NOMO-1 (cell line): ENCODE results near the gene CDC26.
"Not testable (repeated sequence)": the region's sequence is repeated elsewhere in the genome, so short reads cannot be mapped to it uniquely, and the experiment has no call there.

Experiments used
- DNase-seq, 2 experiments: peaks; one replicate each; lab custom pipeline; 2025; ENCODE audit not compliant: unreplicated experiment in 2 of 2; lab: John Stamatoyannopoulos, UW

The CDC26 gene

DNA sequence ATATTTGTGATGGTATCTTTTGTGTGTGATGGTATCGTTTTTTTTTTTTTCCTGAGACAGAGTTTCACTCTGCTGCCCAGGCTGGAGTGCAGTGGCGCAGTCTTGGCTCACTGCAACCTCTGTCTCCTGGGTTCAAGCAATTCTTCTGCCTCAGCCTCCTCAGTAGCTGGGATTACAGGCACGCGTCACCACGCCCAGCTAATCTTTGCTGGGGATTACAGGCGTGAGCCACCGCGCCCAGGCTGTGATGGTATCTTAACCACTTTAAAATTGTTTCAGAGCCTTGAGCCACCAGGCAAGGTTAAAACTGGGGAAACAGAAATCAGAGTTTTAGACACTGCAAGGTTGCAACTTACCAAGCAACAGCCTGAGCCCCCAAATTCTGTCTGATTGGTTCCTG, 20.9 kb upstream of the CDC26 start:
- not testable (repeated sequence) for DNase-seq

DNA sequence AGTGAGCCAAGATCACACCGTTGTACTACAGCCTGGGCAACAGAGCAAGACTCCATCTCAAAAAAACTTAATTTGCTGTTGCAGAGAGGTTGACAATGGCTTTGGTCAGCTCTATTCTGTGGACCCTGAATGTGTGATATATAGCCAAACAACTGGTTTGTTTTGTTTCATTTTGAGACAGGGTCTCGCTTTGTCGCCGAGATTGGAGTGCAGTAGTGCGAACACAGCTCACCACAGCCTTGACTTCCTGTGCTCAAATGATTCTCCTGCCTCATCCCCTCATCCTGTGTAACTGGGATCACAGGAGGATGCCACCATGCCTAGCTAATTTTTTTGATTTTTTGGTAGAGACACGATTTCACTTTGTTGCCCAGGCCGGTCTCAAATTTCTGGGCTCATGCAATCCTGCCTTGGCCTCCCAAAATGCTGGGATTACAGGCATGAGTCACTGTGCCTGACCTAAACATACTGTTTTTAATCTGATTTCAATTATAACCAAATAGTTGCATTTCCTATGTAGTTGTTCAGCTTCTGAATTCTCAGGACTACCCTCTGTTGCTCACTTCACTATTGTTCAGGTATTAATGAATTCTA, 18.0 kb upstream of the CDC26 start:
- DNase-seq = no peak

DNA sequence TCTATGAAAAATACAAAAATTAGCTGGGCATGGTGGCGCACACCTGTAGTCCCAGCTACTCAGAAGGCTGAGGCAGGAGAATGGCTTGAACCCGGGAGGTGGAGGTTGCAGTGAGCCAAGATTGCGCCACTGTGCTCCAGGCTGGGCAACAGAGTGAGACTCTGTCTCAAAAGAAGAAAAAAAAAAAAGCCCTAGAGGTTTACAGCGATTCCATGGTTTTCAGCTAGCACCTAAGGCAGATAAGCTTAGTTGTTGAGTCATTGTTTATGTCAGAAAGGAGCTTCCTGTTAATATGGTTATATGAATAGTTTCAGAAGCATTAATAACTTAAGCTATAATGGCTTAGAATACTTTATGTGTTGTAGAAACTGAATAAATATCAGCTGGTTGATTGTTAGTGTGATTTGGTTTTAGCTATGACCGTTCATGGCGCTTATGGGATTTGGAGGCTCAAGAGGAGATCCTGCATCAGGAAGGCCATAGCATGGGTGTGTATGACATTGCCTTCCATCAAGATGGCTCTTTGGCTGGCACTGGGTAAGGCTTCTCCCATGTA, 14.8 kb upstream of the CDC26 start:
- DNase-seq = no peak

DNA sequence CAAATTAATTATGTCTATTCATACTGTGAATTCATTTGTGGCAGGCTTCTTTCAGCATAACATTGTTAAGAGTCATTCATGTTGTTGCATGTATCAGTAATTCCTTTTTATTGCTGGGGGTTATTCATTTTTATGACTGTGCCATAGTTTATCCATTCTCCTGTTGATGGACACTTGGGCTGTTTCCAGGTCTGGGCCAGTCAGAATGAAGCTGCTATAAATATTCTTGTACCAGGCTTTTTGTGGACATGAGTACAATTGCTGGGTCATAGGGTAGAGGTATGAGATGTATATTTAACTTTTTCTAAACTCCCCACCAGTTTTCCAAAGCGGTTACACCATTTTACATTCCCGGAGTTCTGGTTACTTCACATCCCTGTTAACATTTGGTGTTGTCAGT, 13.7 kb upstream of the CDC26 start:
- no peak for DNase-seq

DNA sequence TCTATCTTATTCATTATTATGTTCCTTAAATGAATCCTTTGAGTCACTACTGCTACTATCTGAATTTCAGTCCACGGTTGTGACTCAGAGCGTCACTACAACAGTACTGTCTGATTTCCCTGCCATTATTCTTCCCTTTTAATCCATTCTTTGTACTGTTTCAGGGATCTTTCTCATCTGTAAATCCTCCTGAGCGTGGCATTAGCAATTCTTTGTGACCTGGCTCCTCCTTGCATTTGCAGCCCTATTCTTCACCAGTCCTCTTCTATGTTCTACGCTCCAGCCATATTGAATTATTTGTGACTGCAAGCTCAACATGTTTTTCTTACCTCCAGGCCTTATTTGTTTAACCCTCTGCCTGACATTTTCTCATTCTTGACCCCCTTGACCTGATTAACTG, 6.0 kb upstream of the CDC26 start:
- no peak for DNase-seq

DNA sequence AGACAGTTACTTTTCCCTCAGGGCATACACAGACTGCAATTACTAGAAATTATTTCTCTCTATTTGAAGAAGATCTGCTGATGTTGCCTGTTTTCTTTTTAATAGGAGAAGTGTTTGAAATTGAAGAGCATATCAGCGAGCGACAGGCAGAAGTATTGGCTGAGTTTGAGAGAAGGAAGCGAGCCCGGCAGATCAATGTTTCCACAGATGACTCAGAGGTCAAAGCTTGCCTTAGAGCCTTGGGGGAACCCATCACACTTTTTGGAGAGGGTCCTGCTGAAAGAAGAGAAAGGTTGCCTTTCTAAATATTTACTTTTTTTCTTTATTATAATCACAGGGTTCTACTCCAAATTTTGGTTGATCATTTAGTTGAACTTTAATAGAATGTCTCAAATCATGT, 3.5 kb upstream of the CDC26 start:
- no peak for DNase-seq

DNA sequence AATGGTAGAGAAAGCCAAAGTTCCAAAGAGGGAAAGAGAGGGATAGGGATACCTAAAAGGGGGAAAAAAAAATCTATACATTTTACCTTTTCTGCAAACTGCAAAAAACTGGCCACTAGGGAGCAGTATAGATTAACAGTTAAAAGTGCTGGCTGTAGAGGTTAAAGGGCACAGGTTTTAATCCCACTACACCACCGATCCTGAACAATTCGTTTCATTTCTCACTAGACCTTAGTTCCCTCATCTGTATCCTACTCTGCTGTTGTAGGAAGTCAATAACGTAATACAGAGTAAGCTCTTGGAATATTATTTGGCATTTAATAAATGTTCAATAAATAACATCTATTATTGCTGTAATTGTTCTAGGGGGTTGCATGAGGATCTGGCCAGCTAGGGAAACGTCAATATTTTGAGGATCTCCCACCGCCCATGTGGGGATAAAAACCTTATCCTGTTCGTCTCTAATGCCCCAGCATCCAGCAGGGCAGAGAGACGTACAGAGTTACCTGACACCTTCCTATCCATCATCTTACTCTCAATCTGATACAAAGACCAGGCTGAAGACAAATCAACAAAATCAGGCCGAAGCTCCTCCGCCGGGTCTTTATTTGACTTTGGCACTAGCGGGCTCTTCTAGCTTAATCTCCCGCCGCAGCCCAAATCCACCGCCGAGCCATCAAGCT, 757 bp downstream of the CDC26 start:
- DNase-seq = peak; percentile 40 to 75

DNA sequence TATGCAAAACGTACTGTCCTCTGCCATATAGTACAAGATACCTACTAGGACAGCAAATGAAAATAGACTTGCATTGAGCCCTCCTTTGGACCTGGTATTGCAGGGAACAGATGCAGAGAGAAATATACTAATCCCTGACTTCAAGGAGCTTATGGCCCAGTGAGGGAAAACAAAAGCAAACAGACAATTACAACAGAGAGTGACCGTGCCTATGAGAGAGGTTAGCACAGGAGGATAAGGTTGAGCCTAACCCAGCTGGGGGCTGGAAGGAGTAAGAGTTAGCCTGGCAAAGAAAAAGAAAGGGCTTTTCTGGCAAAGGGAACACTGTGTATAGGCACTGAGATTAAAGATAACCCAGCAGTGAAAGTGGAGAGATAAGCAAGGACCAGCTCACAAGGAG, 5.5 kb downstream of the CDC26 start:
- no peak for DNase-seq

DNA sequence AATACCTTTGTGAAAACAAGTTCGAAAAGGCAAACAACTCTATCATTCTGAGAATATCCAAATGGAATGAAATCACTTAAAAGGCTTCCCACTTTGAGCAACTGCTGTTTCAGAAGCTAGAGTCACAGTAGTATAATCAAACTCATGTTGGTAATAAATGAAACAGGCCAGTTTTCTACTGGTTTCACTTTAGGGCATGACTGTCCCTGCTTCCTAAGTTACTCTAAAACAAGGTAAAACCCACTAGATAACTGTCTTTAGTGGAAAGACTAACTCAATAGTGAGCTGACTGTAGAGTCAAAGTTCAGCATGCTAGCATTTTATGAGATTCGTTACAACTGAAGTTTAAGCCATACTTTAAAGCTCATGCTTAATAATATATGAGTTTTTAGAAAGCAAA, 6.0 kb downstream of the CDC26 start:
- DNase-seq = no peak

DNA sequence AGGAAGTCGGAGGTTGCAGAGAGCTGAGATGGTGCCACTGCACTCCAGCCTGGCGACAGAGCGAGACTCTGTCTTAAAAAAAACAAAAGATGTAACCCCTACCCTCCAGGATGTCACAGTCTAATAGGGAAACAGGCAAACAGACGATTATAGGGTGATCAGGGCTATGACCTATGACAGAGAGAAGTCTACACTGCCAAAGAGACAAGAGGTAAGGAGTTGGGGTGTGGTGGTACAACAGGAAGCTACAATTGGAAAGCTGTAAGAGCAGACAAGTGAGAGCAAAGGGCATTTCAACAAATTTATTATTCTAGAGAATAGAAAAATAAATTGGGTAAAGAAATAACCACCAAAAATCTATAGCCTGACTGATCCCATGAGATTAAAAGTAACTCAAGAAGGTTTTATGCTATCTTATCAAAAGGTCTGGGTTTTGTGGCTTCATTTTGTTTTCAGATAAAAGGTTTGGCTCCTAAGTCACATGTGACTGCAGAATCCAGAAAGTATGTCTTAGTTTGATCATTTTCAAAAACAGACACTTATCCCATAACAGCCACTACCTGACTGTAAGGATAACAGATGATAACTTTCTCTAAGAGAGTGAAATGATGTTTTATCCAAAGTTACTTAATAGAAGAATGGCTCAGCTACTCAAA, 7.3 kb downstream of the CDC26 start:
- DNase-seq = no peak

DNA sequence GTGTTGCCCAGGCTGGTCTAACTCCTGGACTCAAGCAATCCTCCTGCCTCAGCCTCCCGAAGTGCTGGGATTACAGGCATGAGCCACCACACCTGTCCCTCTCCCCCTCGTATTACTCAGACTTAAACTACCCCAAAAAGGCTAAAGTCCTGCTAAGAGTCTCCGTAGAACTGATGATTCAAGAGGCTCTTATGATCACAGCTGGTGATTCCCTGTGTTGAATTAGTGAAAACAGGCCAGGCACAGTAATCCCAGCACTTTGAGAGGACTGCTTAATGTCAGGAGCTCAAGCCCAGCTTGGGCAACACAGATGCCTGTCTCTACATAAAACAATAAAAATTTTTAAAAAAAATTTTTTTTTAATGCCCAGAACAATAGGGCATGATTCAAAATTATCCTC, 9.2 kb downstream of the CDC26 start:
- no peak for DNase-seq

DNA sequence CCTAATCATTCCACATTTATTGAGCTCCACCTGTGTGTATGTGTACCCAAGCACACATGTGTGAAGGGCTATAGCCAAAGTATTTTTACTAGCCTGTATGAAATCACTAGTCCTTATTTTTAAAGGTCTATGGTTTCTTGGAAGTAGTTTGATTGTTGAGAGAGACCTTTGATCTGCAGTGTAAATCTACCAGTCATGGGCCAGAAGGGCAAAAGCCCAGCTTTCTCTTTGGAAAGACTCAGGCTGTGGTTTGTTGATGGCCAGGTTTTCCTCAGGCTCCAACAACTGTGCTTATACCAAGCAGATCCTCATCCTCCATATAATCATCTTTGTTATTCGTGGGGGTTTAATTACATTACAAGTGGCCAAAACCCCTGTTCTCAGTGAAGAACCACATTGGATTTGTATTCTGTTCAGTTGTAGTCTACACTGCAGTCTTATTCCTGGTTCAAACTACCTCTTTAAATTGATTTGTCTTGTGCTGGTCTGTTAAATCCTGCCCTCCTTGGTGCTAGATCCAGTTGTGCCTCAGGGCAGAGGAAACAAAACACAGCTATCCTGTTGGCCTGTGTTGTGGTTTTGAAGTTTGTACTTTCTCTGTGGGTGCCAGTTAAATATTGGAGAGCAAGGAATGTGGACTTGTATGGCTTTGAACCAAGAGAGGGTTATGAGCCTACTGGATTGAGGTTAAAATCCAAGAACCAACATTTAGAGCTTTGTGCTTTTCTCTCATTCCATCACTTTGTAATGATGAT, 13.3 kb downstream of the CDC26 start:
- no peak for DNase-seq

DNA sequence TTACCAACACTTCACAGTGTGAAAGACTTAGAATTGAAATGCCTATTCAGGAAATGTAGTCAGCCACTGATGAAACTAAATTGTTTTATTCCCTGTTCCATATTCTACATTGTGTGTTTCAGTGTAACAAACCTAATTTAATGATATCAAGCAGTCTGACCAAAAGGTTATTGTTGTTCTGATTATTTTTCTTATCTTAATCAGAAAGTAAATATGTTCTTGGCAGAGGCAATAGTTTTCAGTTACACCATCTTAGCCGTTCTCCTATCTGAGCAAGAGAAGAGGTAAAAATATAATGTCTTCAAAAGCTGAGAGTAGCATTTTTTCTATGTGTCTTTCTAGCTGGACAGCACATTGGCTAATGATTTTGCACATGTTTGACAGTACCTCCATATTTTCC, 17.1 kb downstream of the CDC26 start:
- DNase-seq = no peak

DNA sequence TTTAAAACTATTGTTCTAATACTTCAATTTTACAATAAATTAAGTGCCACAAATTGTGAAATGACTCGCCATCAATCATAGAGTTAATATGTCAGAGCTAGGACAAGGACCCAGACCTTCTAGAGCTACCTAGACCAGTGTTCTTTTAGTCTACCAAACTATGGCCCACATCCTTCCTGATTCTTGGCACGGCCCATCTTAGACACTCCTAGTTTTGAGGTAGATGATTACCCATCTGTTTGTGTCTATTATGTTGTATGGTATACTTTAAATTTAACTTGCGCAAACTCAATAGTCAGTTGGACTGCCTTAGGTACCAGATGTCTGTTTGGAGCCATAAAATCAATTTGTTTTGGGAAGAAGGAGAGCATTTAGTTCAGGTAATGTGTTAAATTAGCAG, 17.5 kb downstream of the CDC26 start:
- DNase-seq = no peak

DNA sequence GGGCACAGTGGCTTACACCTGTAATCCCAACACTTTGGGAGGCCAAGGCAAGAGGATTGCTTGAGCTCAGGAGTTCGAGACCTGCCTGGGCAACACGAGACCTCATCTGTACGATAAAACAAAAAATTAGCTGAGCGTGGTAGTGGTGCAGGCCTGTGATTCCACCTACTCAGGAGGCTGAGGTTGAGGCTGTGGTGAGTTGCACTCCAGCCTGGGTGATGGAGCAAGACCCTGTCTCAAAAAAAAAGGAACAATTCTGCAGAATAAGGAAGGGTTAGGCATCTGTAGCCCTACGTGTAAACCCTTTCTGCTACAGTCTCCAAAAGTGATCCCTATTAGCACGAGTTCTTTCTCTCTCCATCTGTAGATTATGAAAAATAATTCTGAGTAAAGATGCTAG, 19.9 kb downstream of the CDC26 start:
- peak; percentile 51 to 70 for DNase-seq

DNA sequence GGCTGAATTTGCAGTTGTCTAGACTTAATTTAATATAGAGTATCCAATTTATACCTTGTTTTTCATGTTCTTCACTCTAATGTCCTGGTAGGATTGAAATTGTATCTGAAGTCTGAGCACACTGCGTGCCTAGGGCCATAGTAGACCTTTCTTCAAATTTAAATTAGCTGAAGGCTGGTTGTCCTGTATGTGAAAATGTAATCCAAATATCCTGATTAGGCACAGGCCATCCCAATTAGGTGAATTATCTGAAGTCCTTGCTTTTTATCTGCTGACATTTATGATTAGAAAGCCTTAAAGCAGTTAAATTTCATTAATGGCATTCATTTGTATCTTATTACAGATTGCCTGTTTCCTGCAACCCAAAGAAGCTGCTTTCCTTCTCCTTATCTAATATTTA, 20.4 kb downstream of the CDC26 start:
- DNase-seq = no peak

DNA sequence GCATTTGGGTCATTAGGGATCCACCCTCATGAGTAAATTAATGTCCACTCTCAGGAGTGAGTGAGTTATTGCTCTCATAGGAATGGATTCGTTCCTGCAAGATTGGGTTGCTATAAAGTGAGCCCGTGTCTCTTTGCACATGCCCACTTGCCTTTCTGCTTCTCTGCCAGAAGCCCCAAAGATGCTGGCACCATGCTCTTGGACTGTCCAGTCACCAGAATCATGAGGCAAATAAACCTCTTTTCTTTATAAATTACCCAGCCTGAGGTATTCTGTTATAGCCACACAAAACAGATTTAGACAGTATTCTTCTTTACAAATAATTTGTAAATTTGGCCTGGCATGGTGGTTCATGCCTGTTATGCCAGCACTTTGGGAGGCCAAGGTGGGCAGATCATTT, 24.6 kb downstream of the CDC26 start:
- no peak for DNase-seq

DNA sequence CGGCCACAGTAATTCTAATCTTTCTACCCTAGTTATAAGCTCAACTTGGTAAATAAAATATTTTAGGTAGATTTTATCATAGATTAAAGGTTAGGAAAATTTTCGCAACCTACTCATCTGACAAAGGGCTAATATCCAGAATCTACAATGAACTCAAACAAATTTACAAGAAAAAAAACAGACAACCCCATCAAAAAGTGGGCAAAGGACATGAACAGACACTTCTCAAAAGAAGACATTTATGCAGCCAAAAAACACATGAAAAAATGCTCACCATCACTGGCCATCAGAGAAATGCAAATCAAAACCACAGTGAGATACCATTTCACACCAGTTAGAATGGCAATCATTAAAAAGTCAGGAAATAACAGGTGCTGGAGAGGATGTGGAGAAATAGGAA, 25.7 kb downstream of the CDC26 start:
- not testable (repeated sequence) for DNase-seq

DNA sequence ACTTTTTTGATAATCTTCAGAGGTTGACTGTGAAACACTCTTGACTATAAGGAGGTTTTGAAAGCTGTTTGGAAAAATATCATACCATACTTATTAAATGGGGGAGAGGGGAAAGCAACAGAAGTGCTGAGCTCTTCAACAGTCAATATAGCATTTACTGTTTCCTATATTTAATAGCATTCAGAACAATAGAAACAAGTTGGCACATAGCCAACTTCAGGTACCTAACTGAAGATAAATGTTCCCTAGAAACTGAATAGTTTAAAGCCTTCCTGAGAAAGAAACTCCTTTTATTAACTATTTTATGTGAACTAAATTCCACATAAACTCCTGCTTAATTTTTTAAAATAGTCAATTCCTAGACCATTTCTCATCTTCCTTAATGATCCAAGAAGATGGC, 27.7 kb downstream of the CDC26 start:
- DNase-seq = no peak

DNA sequence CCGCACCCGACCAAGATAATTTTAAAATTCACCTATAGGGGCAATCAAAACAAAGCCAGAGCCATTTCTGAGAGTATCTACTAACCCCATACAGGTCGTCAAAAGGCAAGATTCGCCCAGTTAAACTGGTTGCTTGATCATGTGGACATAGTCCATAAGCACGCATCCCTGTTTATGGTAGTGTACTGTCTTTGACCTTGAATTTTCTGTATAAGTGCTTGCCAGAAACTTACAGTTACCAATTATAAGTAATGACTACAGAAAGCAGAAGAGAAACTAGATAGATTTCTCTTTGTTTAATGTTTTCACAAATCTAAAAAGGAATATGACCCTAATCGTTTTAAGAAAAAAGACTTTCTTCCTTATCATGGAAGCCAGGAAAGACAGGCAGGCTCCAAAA, 28.4 kb downstream of the CDC26 start:
- peak; percentile 43 to 88 for DNase-seq

DNA sequence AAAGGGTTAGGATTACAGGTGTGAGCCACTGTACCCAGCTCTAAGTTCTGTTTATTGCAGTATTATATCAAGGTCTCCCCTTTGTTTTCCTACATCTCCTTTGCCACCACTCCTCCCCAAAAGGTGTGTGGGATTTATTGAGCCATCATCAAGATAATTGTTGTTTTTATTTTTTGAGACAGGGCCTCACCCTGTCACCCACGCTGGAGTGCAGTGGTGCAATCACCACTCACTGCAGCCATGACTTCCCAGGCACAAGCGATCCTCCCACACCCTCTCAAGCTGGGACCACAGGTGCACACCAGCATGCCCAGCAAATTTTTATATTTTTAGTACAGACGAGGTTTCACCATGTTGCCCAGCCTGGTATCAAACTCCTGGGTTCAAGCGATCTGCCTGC, 29.5 kb downstream of the CDC26 start:
- no peak for DNase-seq
